ENCODE results near the gene SERPIND1. TPM values are rescaled to one million over a fixed set of nuclear protein-coding genes. Genes with fewer than 3 reads are reported as not detected.

The SERPIND1 gene
- polyA plus RNA-seq, 2 donors: 0.06 to 0.20 TPM

DNA sequence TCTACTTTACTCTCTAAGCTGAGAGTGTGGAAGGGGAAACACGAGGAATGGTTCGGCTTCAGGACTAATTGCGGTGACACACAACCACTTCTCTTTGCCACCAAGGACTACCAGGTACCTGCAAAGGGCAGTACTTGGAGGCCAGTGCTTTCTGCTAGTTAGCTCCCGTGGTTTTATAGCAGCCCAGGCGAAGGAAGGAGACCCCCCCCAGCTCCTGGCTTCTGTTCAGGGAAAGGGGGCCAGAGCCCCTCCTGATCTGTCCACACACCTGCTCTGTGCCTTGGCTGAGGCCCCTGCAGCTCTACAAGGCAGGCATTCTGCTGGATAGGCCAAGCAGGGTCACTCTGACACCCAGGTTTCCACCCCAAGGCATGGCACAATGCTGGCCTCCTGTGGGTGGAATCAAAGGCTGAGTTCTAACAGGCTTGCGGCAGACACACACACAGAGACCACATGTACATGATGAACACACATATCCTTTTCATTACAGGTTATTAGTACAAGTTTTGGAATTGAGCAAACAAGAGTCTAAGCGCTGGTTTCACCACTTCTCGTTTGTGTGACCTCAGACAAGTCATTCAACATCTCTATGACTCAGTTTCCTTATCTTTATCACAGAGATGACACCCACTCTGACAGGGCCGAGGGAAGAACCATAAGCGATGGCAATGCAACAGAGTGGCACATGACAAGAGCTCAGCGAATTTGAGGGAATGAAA, 7.5 kb downstream of the SERPIND1 start:
- Histone ChIP-seq H3K27ac (ENCODE audit: low read depth in 2 of 2, low read length in 1 of 2) (no peak overlapping the region), H3K9me3 (ENCODE audit: control insufficient read depth in 2 of 2, insufficient read depth in 1 of 2, low read depth in 1 of 2, low read length in 1 of 2) (no peaks in the 10 kb centered on the region), H3K4me3 (ENCODE audit: low read depth in 1 of 2, low read length in 2 of 2) (no peak overlapping the region), H3K27me3 (ENCODE audit: control insufficient read depth in 1 of 2, insufficient read depth in 2 of 2, low read length in 2 of 2) (no peaks in the 10 kb centered on the region), H3K4me1 (ENCODE audit: control insufficient read depth in 2 of 2, insufficient read depth in 2 of 2, low read length in 1 of 2) (no peaks in the 10 kb centered on the region), H3K36me3 (ENCODE audit: control insufficient read depth in 2 of 2, insufficient read depth in 2 of 2, low read length in 1 of 2) (peaks cover 0 to 6% of the 10 kb centered on the region in 2 donors)
- WGBS, 2 donors: 83 to 88% methylated on average over 11 of the region's 11 CpGs

DNA sequence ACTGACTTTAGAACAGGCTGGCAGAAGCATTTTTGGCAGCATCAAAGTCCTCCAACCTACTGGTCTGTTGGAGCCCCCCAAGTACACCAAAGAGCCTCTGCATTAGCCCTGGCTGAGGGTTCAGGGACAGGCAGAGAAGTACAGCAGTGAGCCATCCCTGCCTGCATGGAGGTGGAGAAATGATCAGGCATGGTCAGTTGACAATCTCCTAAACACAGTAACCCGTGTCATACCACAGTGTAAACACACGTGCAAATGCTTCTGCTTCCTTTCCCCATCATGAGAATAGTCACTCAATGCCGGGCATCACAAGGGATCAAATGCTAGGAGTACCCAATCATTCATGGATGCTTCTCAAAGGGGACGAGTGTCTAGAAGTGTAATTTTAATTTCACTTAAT, 8.2 kb downstream of the SERPIND1 start:
- H3K9me3 ChIP-seq (ENCODE audit: control insufficient read depth in 2 of 2, insufficient read depth in 1 of 2, low read depth in 1 of 2, low read length in 1 of 2): no peaks in the 10 kb centered on the region
- H3K27ac ChIP-seq (ENCODE audit: low read depth in 2 of 2, low read length in 1 of 2): no peak overlapping the region
- H3K27me3 ChIP-seq (ENCODE audit: control insufficient read depth in 1 of 2, insufficient read depth in 2 of 2, low read length in 2 of 2): no peaks in the 10 kb centered on the region
- peaks cover 2 to 11% of the 10 kb centered on the region in 2 donors for H3K36me3 ChIP-seq (ENCODE audit: control insufficient read depth in 2 of 2, insufficient read depth in 2 of 2, low read length in 1 of 2)
- WGBS, 2 donors: 83 to 92% methylated on average over 4 of the region's 4 CpGs
- H3K4me3 ChIP-seq (ENCODE audit: low read depth in 1 of 2, low read length in 2 of 2): no peak overlapping the region
- no peaks in the 10 kb centered on the region for H3K4me1 ChIP-seq (ENCODE audit: control insufficient read depth in 2 of 2, insufficient read depth in 2 of 2, low read length in 1 of 2)

DNA sequence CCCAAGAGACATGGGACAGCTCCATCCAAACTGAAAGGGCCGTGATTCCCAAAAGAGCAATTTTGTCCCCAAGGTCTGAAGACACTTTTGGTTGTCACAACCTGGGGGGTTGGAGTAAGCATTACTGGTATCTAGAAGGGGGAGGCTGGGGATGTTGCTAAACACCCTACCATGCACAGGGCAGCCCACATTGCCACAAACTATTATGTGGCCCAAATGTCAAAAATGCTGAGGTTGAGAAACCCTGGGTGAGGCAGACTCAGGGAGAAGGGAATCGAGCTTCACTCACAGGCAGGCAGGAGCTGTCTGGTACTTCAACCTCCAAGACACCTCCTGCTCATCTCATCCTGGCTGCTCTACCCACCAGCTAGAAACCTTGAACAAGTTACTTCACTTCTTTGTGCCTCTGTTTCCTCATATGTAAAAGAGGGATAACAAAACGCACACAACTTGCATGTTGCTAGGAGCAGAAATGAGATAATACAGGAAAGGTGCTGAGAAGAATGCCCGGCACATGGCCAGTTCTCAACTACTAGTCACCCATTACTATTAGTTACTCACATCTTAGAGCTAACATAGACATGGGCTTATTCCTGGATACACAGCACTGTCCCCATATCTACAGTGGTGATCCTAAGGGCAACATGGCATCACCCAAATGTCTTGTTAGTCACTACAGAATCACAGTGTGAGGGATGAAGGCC, 8.8 kb downstream of the SERPIND1 start:
- H3K36me3 ChIP-seq (ENCODE audit: control insufficient read depth in 2 of 2, insufficient read depth in 2 of 2, low read length in 1 of 2): peaks cover 9 to 17% of the 10 kb centered on the region in 2 donors
- no peaks in the 10 kb centered on the region for H3K9me3 ChIP-seq (ENCODE audit: control insufficient read depth in 2 of 2, insufficient read depth in 1 of 2, low read depth in 1 of 2, low read length in 1 of 2)
- WGBS, 2 donors: 94 to 95% methylated on average over 4 of the region's 4 CpGs
- no peak overlapping the region for H3K27ac ChIP-seq (ENCODE audit: low read depth in 2 of 2, low read length in 1 of 2)
- H3K27me3 ChIP-seq (ENCODE audit: control insufficient read depth in 1 of 2, insufficient read depth in 2 of 2, low read length in 2 of 2): no peaks in the 10 kb centered on the region
- H3K4me1 ChIP-seq (ENCODE audit: control insufficient read depth in 2 of 2, insufficient read depth in 2 of 2, low read length in 1 of 2): no peaks in the 10 kb centered on the region
- no peak overlapping the region for H3K4me3 ChIP-seq (ENCODE audit: low read depth in 1 of 2, low read length in 2 of 2)

DNA sequence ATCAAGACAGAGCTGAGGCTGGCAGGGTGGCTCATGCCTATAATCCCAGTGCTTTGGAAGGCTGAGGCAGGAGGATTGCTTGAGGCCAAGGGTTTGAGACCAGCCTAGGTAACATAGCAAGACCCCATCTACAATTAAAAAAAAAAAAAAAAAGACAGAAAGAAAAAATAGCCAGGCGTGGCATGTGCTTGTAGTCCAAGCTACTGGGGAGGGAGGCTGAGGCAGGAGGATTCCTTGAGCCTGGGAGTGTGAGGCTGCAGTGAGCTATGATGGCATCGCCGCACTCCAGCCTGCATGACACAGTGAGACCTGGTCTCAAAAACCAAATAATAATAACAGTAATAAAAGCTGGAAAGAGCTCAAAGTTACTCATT, 9.4 kb downstream of the SERPIND1 start:
- Histone ChIP-seq H3K36me3 (ENCODE audit: control insufficient read depth in 2 of 2, insufficient read depth in 2 of 2, low read length in 1 of 2) (peaks cover 11 to 21% of the 10 kb centered on the region in 2 donors), H3K27me3 (ENCODE audit: control insufficient read depth in 1 of 2, insufficient read depth in 2 of 2, low read length in 2 of 2) (no peaks in the 10 kb centered on the region), H3K27ac (ENCODE audit: low read depth in 2 of 2, low read length in 1 of 2) (no peak overlapping the region), H3K4me3 (ENCODE audit: low read depth in 1 of 2, low read length in 2 of 2) (no peak overlapping the region), H3K9me3 (ENCODE audit: control insufficient read depth in 2 of 2, insufficient read depth in 1 of 2, low read depth in 1 of 2, low read length in 1 of 2) (no peaks in the 10 kb centered on the region), H3K4me1 (ENCODE audit: control insufficient read depth in 2 of 2, insufficient read depth in 2 of 2, low read length in 1 of 2) (no peaks in the 10 kb centered on the region)
- 93 to 100% methylated on average over 3 of the region's 3 CpGs for WGBS, 2 donors

DNA sequence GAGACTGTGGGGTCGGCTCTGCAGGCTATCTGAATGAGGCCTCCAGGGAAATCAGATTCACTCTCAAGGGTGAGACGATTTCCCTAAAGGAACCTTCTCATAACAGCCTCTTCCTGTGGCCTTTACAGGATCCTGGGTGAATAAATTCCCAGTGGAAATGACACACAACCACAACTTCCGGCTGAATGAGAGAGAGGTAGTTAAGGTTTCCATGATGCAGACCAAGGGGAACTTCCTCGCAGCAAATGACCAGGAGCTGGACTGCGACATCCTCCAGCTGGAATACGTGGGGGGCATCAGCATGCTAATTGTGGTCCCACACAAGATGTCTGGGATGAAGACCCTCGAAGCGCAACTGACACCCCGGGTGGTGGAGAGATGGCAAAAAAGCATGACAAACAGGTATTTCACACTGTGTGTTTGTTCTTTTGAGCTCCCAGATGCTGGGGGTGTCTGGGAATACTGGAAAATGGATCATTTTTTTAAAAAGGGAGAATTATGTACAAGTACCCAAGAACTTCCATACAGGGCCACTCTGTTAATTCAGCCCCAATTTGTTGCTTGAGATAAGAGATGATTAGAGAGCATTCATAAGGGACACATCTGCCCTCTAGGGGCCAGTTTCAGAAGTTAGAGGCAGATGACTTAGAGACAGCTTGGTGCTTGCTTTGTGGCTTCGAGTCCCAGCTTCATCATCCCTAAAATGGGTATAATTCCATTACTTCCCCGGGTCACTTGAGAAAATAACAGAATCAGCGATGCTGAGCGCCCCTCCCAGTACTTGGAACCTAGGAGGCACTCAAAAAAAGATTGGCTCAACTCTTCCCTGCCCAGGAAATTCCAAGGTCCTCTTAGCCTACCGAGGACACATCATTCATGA, 10.2 kb downstream of the SERPIND1 start:
- Histone ChIP-seq H3K4me1 (ENCODE audit: control insufficient read depth in 2 of 2, insufficient read depth in 2 of 2, low read length in 1 of 2) (no peaks in the 10 kb centered on the region), H3K27ac (ENCODE audit: low read depth in 2 of 2, low read length in 1 of 2) (no peak overlapping the region), H3K4me3 (ENCODE audit: low read depth in 1 of 2, low read length in 2 of 2) (no peak overlapping the region), H3K9me3 (ENCODE audit: control insufficient read depth in 2 of 2, insufficient read depth in 1 of 2, low read depth in 1 of 2, low read length in 1 of 2) (no peaks in the 10 kb centered on the region), H3K36me3 (ENCODE audit: control insufficient read depth in 2 of 2, insufficient read depth in 2 of 2, low read length in 1 of 2) (peaks cover 16 to 24% of the 10 kb centered on the region in 2 donors), H3K27me3 (ENCODE audit: control insufficient read depth in 1 of 2, insufficient read depth in 2 of 2, low read length in 2 of 2) (no peaks in the 10 kb centered on the region)
- WGBS, 2 donors: 73 to 75% methylated on average over 14 of the region's 14 CpGs

DNA sequence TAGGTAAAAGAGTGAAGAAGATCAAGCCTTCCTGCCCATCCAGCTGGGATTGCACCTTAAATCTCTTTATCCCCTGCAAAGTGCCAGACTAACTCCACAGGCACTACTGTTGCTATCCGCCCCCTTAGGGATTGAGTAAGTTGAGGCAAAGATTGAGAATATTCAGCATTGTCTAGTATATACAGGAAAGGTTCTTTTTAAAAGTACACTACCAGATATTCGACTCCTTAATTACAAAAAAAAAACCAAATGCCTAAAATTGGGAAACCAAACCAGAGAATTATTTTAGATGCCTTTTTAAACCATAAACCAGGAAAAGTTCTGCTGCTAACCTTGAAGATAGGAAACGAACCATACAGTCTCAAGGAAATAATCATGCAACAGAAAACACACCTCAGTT, 11.5 kb downstream of the SERPIND1 start:
- 90 to 94% methylated on average over 3 of the region's 3 CpGs for WGBS, 2 donors
- no peaks in the 10 kb centered on the region for H3K4me1 ChIP-seq (ENCODE audit: control insufficient read depth in 2 of 2, insufficient read depth in 2 of 2, low read length in 1 of 2)
- H3K9me3 ChIP-seq (ENCODE audit: control insufficient read depth in 2 of 2, insufficient read depth in 1 of 2, low read depth in 1 of 2, low read length in 1 of 2): no peaks in the 10 kb centered on the region
- H3K36me3 ChIP-seq (ENCODE audit: control insufficient read depth in 2 of 2, insufficient read depth in 2 of 2, low read length in 1 of 2): peaks cover 16 to 20% of the 10 kb centered on the region in 2 donors
- H3K27me3 ChIP-seq (ENCODE audit: control insufficient read depth in 1 of 2, insufficient read depth in 2 of 2, low read length in 2 of 2): no peaks in the 10 kb centered on the region
- H3K4me3 ChIP-seq (ENCODE audit: low read depth in 1 of 2, low read length in 2 of 2): no peak overlapping the region
- H3K27ac ChIP-seq (ENCODE audit: low read depth in 2 of 2, low read length in 1 of 2): no peak overlapping the region

DNA sequence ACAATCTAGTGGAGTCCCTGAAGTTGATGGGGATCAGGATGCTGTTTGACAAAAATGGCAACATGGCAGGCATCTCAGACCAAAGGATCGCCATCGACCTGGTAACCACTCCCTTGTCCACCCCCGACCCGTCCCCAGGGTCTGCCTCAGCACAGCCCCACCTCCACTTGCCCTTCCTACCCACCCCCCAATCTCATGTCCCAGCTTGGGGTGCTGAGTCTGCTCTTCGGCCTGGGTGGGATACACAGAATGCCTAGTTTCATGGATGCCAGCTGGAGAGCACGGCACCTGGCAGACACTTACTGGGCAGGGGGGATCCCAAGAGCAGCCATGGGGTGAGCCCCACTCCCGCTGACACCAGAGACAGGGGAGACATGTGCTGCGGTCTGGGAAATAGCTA, 12.1 kb downstream of the SERPIND1 start:
- no peaks in the 10 kb centered on the region for H3K4me1 ChIP-seq (ENCODE audit: control insufficient read depth in 2 of 2, insufficient read depth in 2 of 2, low read length in 1 of 2)
- 89 to 90% methylated on average over 8 of the region's 8 CpGs for WGBS, 2 donors
- no peak overlapping the region for H3K27ac ChIP-seq (ENCODE audit: low read depth in 2 of 2, low read length in 1 of 2)
- no peaks in the 10 kb centered on the region for H3K9me3 ChIP-seq (ENCODE audit: control insufficient read depth in 2 of 2, insufficient read depth in 1 of 2, low read depth in 1 of 2, low read length in 1 of 2)
- peaks cover 17 to 22% of the 10 kb centered on the region in 2 donors for H3K36me3 ChIP-seq (ENCODE audit: control insufficient read depth in 2 of 2, insufficient read depth in 2 of 2, low read length in 1 of 2)
- H3K27me3 ChIP-seq (ENCODE audit: control insufficient read depth in 1 of 2, insufficient read depth in 2 of 2, low read length in 2 of 2): no peaks in the 10 kb centered on the region
- H3K4me3 ChIP-seq (ENCODE audit: low read depth in 1 of 2, low read length in 2 of 2): no peak overlapping the region

DNA sequence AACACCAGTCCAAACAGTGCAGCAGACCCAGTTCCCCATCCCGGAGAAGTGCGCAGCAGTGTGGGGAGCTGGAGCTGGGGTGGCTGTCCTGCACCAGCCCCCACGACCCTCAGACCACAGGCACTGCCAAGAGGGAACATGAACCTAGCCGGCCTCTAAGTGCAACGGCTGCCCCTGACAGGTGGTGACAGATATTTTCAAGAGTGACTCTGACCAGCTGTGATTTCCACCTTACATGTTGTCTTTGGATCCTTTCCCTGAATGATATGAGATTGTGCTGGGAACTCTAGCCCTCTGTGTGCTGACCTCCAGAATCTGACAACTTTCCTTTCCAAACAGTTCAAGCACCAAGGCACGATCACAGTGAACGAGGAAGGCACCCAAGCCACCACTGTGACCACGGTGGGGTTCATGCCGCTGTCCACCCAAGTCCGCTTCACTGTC, 12.6 kb downstream of the SERPIND1 start:
- H3K27ac ChIP-seq (ENCODE audit: low read depth in 2 of 2, low read length in 1 of 2): no peak overlapping the region
- H3K36me3 ChIP-seq (ENCODE audit: control insufficient read depth in 2 of 2, insufficient read depth in 2 of 2, low read length in 1 of 2): peaks cover 20 to 22% of the 10 kb centered on the region in 2 donors
- no peak overlapping the region for H3K4me3 ChIP-seq (ENCODE audit: low read depth in 1 of 2, low read length in 2 of 2)
- no peaks in the 10 kb centered on the region for H3K4me1 ChIP-seq (ENCODE audit: control insufficient read depth in 2 of 2, insufficient read depth in 2 of 2, low read length in 1 of 2)
- H3K27me3 ChIP-seq (ENCODE audit: control insufficient read depth in 1 of 2, insufficient read depth in 2 of 2, low read length in 2 of 2): no peaks in the 10 kb centered on the region
- WGBS, 2 donors: 80 to 83% methylated on average over 10 of the region's 10 CpGs
- H3K9me3 ChIP-seq (ENCODE audit: control insufficient read depth in 2 of 2, insufficient read depth in 1 of 2, low read depth in 1 of 2, low read length in 1 of 2): no peaks in the 10 kb centered on the region

DNA sequence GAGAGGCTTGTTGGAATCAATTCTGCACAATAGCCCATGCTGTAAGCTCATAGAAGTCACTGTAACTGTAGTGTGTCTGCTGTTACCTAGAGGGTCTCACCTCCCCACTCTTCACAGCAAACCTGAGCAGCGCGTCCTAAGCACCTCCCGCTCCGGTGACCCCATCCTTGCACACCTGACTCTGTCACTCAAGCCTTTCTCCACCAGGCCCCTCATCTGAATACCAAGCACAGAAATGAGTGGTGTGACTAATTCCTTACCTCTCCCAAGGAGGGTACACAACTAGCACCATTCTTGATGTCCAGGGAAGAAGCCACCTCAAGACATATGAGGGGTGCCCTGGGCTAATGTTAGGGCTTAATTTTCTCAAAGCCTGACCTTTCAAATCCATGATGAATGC, 13.3 kb downstream of the SERPIND1 start:
- Histone ChIP-seq H3K27me3 (ENCODE audit: control insufficient read depth in 1 of 2, insufficient read depth in 2 of 2, low read length in 2 of 2) (no peaks in the 10 kb centered on the region), H3K27ac (ENCODE audit: low read depth in 2 of 2, low read length in 1 of 2) (no peak overlapping the region), H3K4me1 (ENCODE audit: control insufficient read depth in 2 of 2, insufficient read depth in 2 of 2, low read length in 1 of 2) (no peaks in the 10 kb centered on the region), H3K9me3 (ENCODE audit: control insufficient read depth in 2 of 2, insufficient read depth in 1 of 2, low read depth in 1 of 2, low read length in 1 of 2) (no peaks in the 10 kb centered on the region), H3K4me3 (ENCODE audit: low read depth in 1 of 2, low read length in 2 of 2) (no peak overlapping the region), H3K36me3 (ENCODE audit: control insufficient read depth in 2 of 2, insufficient read depth in 2 of 2, low read length in 1 of 2) (peaks cover 20 to 22% of the 10 kb centered on the region in 2 donors)
- 97% methylated on average over 4 of the region's 4 CpGs for WGBS, 2 donors

Measured in esophagus (tissue), 2 donors.